ENCODE measurements around the gene CST9.

- TF ChIP-seq, protein P1, sequence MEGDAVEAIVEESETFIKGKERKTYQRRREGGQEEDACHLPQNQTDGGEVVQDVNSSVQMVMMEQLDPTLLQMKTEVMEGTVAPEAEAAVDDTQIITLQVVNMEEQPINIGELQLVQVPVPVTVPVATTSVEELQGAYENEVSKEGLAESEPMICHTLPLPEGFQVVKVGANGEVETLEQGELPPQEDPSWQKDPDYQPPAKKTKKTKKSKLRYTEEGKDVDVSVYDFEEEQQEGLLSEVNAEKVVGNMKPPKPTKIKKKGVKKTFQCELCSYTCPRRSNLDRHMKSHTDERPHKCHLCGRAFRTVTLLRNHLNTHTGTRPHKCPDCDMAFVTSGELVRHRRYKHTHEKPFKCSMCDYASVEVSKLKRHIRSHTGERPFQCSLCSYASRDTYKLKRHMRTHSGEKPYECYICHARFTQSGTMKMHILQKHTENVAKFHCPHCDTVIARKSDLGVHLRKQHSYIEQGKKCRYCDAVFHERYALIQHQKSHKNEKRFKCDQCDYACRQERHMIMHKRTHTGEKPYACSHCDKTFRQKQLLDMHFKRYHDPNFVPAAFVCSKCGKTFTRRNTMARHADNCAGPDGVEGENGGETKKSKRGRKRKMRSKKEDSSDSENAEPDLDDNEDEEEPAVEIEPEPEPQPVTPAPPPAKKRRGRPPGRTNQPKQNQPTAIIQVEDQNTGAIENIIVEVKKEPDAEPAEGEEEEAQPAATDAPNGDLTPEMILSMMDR (conservative IDR thresholded peaks at IDR 0.05; ENCODE audit: low read depth, low read length) = no peak
- TF ChIP-seq EZH2phosphoT487 (IDR thresholded peaks at IDR 0.05; ENCODE audit: borderline replicate concordance, low read length) = no peak
Observed at GRCh38 chr20:23574977-23575376, 30.7 kb downstream of the CST9 start.

Measured in PC-3 (cell line).